Skeletal muscle cell (primary cell): ENCODE measurements around the gene NAXD.
A peak's percentile ranks its signal among the peaks of the same experiment; 100 is the strongest.

Experiments
- DNase-seq: peaks from one replicate; pipeline ENCODE4 v3.0.0-alpha.2; 2010; ENCODE audit warnings: low read depth
- H3K4me3 ChIP-seq: 2 replicates; pipeline ENCODE4 v1.5.1; 2011; ENCODE audit warnings: low read depth, mild to moderate bottlenecking, control low read depth, low read length, moderate library complexity

Gene NAXD

DNA sequence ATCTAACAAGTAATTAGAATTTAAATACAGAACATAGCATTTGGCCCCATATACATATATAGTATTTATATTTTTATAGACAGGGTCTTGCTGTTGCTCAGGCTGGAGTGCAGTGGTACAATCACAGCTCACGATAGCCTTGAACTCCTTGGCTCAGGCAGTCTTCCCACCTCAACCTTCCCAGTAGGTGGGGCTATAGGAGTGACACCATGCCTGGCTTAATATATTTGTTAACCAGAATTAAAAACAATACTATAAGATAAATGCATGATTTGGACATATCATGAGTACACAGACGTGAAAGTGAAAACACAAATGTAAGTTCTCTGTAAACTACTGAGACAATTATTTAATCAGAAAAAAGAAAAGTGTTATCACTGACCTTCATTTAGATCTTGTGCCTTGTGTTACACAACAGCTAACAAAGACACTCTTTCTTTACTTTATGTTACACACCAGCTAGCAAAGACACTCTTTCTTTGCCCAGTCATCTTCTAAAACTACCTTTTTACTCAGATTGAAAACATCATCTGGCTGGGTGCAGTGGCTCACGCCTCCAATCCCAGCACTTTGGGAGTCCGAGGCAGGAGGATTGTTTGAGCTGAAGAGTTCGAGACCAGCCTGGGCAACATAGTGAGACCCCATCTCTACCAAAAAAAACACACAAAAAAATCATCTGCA is 68.0 kb downstream of the NAXD start:
- DNase-seq = no peak
- H3K4me3 ChIP-seq = no peak overlapping the region

DNA sequence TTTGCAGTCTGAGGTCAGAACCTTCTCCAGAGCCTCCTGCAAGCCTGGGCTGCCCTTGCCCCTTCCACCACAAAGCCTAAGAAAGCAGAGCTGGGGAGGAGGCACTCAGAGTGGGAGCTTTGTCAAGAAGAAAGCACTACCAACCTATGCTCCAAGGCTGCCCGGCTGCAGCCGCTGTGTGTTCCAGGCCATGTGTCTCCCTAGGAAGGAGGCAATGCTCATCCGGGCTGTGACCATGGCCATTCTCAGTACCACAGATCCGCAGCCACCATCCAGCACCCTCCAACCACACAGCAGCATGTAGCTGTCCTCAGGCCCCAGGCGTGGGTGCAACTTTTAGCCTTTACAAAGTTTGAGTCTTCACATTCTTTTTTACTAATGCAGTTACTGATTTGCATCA is 68.6 kb downstream of the NAXD start:
- H3K4me3 ChIP-seq = no peak overlapping the region

DNA sequence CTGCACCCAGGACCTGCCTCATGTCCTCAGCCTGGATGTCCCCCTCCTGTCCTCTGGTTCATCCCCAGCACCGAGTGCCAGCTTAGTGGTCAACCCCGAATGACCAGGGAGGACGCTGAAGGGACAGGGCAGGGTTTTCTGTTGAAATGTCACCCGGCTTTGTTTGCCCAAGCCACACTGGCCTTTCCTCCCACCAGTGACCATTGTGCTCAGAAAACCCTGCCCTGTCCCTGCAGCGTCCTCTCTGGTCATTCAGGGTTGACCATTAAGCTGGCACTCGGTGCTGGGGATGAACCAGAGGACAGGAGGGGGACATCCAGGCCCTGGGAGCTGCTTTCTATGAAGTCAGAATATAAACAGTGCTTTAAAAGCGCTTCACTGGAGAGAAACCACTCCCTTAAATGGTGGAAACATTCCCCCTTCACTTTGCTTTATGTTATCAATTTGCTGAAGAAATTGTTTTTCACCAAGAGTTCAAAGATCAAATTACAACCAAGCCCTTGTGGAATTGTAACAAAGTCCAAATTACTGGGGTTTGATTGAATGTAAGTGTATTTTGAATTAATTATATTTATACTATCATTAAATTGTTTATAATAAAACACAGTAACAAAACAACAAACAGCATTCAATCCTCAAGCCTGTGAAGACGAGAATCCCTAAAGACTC is 69.2 kb downstream of the NAXD start:
- DNase-seq = no peak
- H3K4me3 ChIP-seq = no peak overlapping the region

More for the DNA sequence above, 68.6 kb downstream of the NAXD start:
- no peak for DNase-seq

DNA sequence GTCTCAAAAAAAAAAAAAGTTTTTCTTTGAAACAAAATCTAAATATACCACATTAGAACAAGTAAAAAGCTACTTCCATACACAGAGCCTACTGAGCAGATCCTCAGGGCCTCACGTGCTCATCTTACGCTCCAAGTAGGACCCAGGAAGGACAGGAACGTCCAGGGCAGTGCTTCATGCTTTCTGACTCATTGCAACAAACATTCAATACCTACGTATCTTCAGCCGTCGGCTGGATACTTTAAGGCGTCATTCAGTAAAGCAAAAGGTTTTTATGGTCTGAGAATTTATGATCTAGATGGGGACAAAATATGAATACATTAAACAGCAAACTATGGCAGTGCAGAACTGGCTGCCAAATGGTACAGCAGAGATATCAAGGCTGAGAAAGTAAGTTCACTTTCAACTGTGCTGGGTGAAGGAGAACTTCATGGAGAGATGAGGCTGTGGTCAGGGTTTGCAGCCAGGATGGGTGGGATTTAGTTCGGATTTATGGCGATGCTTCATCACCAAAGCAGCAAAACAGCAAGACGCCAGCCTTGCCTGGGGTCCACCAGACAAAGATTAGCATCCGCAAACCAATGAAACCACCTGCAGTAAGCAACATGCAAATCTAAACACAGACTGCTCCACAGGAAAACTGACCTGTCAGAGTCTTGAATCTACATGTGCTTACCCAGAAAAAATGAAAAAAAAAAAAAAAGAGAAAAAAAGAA is 70.1 kb downstream of the NAXD start:
- H3K4me3 ChIP-seq = no peak overlapping the region
- DNase-seq = peak; percentile 36

DNA sequence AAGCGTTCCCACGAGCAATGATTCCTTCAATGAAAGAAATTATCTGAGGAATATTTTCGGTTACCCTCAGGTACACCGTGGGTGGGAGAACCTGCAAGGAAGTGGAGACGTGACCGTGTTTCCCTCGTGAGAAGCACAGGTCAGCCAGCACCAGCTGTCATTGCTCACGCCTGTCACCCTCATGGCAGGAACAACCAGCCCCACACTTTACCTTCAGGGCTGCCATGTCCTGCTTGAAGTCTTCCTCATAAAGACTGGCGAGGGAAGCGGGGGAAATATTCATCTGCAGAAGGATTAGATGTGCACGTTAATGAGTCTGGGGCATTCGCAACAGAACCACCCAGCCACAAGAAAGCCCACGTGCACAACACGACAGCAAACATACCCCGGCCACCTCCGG is 72.4 kb downstream of the NAXD start:
- DNase-seq = no peak
- H3K4me3 ChIP-seq = no peak overlapping the region

DNA sequence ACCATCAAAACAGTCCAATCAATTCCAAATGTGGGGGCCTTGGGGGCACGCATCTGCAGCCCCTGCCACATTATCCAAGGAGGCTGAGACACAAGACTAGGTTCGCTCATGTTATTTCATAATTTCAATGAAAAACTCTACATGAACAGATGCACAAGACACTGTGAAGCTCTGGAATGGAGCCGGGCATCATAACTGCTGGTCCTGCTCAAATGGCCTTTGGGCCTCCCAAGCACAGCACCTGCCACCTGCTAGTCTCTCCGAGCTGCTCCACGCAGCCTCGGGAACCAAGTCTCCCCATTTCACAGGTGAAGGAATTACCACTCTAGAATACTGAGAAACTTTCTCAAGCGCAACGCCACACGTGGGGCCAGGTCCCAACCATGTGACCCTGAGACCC is 73.7 kb downstream of the NAXD start:
- DNase-seq = no peak
- H3K4me3 ChIP-seq = no peak overlapping the region
